ENCODE measurements around the gene HPS4. TPM values are rescaled to one million over a fixed set of nuclear protein-coding genes. Genes with fewer than 3 reads are reported as not detected.
"Not testable (repeated sequence)": the region's sequence is repeated elsewhere in the genome, so short reads cannot be mapped to it uniquely, and the experiment has no call there.

The HPS4 gene
- total and polyA plus RNA-seq, 4 donors, result 5.4 to 26.2 (median 12.6) TPM

GRCh38 chr22:26528518-26528917 is 44.9 kb upstream of the HPS4 start:
- H3K4me3 ChIP-seq (ENCODE audit: low read depth in 1 of 3, low read length in 3 of 3); H3K27me3 ChIP-seq (ENCODE audit: control insufficient read depth in 4 of 4, insufficient read depth in 4 of 4, low read length in 3 of 4); H3K9me3 ChIP-seq (ENCODE audit: control insufficient read depth in 4 of 4, low read length in 3 of 4); DNase-seq (ENCODE audit: low spot score): not testable (repeated sequence)
- Histone ChIP-seq H3K4me1 (ENCODE audit: control insufficient read depth in 4 of 4, insufficient read depth in 4 of 4, low read length in 3 of 4) (peaks cover 4 to 31% (median 9%) of the 10 kb centered on the region in 4 donors), H3K36me3 (ENCODE audit: control insufficient read depth in 4 of 4, insufficient read depth in 3 of 4, low read depth in 1 of 4, low read length in 3 of 4) (peaks cover 0 to 13% (median 8%) of the 10 kb centered on the region in 4 donors), H3K27ac (ENCODE audit: low read depth in 1 of 2, low read length in 2 of 2) (peak overlapping the region; percentile 91 to 93), H3K9ac (ENCODE audit: low read depth in 1 of 2, low read length in 2 of 2) (peak overlapping the region in 1 of 2 donors; percentile 97)
- 47% methylated on average over 9 of the region's 9 CpGs for WGBS
- TF ChIP-seq YY1 (IDR thresholded peaks at IDR 0.05), result peak; percentile 17

GRCh38 chr22:26527574-26528465 is 44.2 kb upstream of the HPS4 start:
- peak overlapping the region; percentile 93 to 97 for H3K9ac ChIP-seq (ENCODE audit: low read depth in 1 of 2, low read length in 2 of 2)
- peak overlapping the region; percentile 37 to 71 (median 66) for H3K4me3 ChIP-seq (ENCODE audit: low read depth in 1 of 3, low read length in 3 of 3)
- WGBS, result 38% methylated on average over 15 of the region's 15 CpGs

More at GRCh38 chr22:26527574-26528465, 44.2 kb upstream of the HPS4 start:
- TF ChIP-seq HNF4A (conservative IDR thresholded peaks at IDR 0.05) (peak in 1 of 2 donors; percentile 9), FOXA2 (IDR thresholded peaks at IDR 0.05) (peak; percentile 8), NR2F2 (IDR thresholded peaks at IDR 0.05) (no peak), TAF1 (conservative IDR thresholded peaks at IDR 0.05) (peak; percentile 42), CTCF (IDR thresholded peaks at IDR 0.05; ENCODE audit: low read depth, low read length, missing input control) (no peak), GABPA (IDR thresholded peaks at IDR 0.05 in 1 of 2, conservative IDR thresholded peaks at IDR 0.05 in 1 of 2) (no peak), RAD21 (IDR thresholded peaks at IDR 0.05) (no peak), REST (IDR thresholded peaks at IDR 0.05) (peak; percentile 35), FOXA1 (IDR thresholded peaks at IDR 0.05) (no peak), ATF3 (IDR thresholded peaks at IDR 0.05) (no peak), ZBTB33 (IDR thresholded peaks at IDR 0.05) (no peak), EGR1 (IDR thresholded peaks at IDR 0.05; ENCODE audit: low read depth in 2 of 2) (no peak), JUND (IDR thresholded peaks at IDR 0.05) (peak in 1 of 2 donors; percentile 13), MAX (IDR thresholded peaks at IDR 0.05) (no peak), RXRA (IDR thresholded peaks at IDR 0.05) (peak in 1 of 2 donors; percentile 9), HNF4G (IDR thresholded peaks at IDR 0.05) (no peak), YY1 (IDR thresholded peaks at IDR 0.05) (peak; percentile 28), SP1 (IDR thresholded peaks at IDR 0.05) (peak; percentile 27)
- no peak for DNase-seq (ENCODE audit: low spot score)
- H3K4me1 ChIP-seq (ENCODE audit: control insufficient read depth in 4 of 4, insufficient read depth in 4 of 4, low read length in 3 of 4), result peaks cover 4 to 31% (median 9%) of the 10 kb centered on the region in 4 donors
- H3K27ac ChIP-seq (ENCODE audit: low read depth in 1 of 2, low read length in 2 of 2), result peak overlapping the region; percentile 91 to 93
- no peaks in the 10 kb centered on the region for H3K27me3 ChIP-seq (ENCODE audit: control insufficient read depth in 4 of 4, insufficient read depth in 4 of 4, low read length in 3 of 4)
- no peaks in the 10 kb centered on the region for H3K9me3 ChIP-seq (ENCODE audit: control insufficient read depth in 4 of 4, low read length in 3 of 4)
- peaks cover 0 to 13% (median 8%) of the 10 kb centered on the region in 4 donors for H3K36me3 ChIP-seq (ENCODE audit: control insufficient read depth in 4 of 4, insufficient read depth in 3 of 4, low read depth in 1 of 4, low read length in 3 of 4)
